Keratinocyte (primary cell): ENCODE measurements around the gene ASB10. TPM values are rescaled to one million over a fixed set of nuclear protein-coding genes. Genes with fewer than 3 reads are reported as not detected.

ENCODE experiments used
- DNase-seq: peaks from one replicate; pipeline ENCODE4 v3.0.0-alpha.2; 2011; ENCODE audit warnings: low read depth, missing footprints, low spot score
- FAIRE-seq: peaks from 2 replicates; lab custom pipeline; 2011; peaks lifted over from hg19 to GRCh38; lab: Jason Lieb, UNC
- H2AFZ ChIP-seq: 2 replicates; pipeline ENCODE4 v1.6.0; 2012; ENCODE audit warnings: low read length, control low read depth, inconsistent platforms; ENCODE audit not compliant: control insufficient read depth
- H3K27ac ChIP-seq: 2 replicates; pipeline ENCODE4 v1.5.1; 2011; ENCODE audit warnings: low read length; ENCODE audit not compliant: control insufficient read depth, insufficient read depth
- H3K27me3 ChIP-seq: 3 replicates; pipeline ENCODE4 v1.6.0; 2011; ENCODE audit warnings: low read length; ENCODE audit not compliant: control insufficient read depth, insufficient read depth; ENCODE audit errors: extremely low read depth
- H3K36me3 ChIP-seq, 2 experiments: 2 replicates in 1 of 2; 3 replicates in 1 of 2; pipeline ENCODE4 v1.5.1; 2011; ENCODE audit warnings: low read length in 2 of 2, mild to moderate bottlenecking in 1 of 2; ENCODE audit not compliant: control insufficient read depth in 2 of 2, insufficient read depth in 2 of 2; ENCODE audit errors: extremely low read depth in 1 of 2
- H3K4me1 ChIP-seq: 3 replicates; pipeline ENCODE4 v1.5.1; 2011; ENCODE audit warnings: low read length; ENCODE audit not compliant: control insufficient read depth, insufficient read depth; ENCODE audit errors: extremely low read depth
- H3K4me2 ChIP-seq: 3 replicates; pipeline ENCODE4 v1.6.0; 2011; ENCODE audit warnings: low read depth, low read length; ENCODE audit not compliant: control insufficient read depth, insufficient read depth; ENCODE audit errors: extremely low read depth
- H3K4me3 ChIP-seq, 3 experiments: fragments of 200-600 bp in 1 of 3; sonication (generic) in 1 of 3; 2 replicates in 2 of 3; 3 replicates in 1 of 3; pipeline ENCODE4 v1.5.1; 2011 to 2016; ENCODE audit warnings: low read length in 3 of 3, mild to moderate bottlenecking in 3 of 3, control low read depth in 2 of 3, inconsistent platforms in 1 of 3, low read depth in 1 of 3, mixed read lengths in 1 of 3, mixed run types in 1 of 3, moderate library complexity in 1 of 3; ENCODE audit not compliant: control insufficient read depth in 2 of 3, insufficient read depth in 2 of 3; ENCODE audit errors: extremely low read depth in 1 of 3
- H3K79me2 ChIP-seq: 2 replicates; pipeline ENCODE4 v1.6.0; 2012; ENCODE audit warnings: low read length; ENCODE audit not compliant: control insufficient read depth, insufficient read depth
- H3K9ac ChIP-seq: 3 replicates; pipeline ENCODE4 v1.6.0; 2011; ENCODE audit warnings: low read length; ENCODE audit not compliant: control insufficient read depth, insufficient read depth; ENCODE audit errors: extremely low read depth
- H3K9me1 ChIP-seq: 3 replicates; pipeline ENCODE4 v1.6.0; 2011; ENCODE audit warnings: low read length; ENCODE audit not compliant: control insufficient read depth, insufficient read depth; ENCODE audit errors: extremely low read depth
- H3K9me3 ChIP-seq: 2 replicates; pipeline ENCODE4 v1.5.1; 2012; ENCODE audit warnings: low read depth, low read length; ENCODE audit not compliant: control insufficient read depth
- H4K20me1 ChIP-seq: 3 replicates; pipeline ENCODE4 v1.6.0; 2011; ENCODE audit warnings: low read length; ENCODE audit not compliant: control insufficient read depth, insufficient read depth; ENCODE audit errors: extremely low read depth
- CTCF ChIP-seq, 3 experiments: IDR thresholded peaks in 1 of 3; conservative IDR thresholded peaks in 1 of 3; optimal IDR thresholded peaks in 1 of 3; 2 replicates in 2 of 3; 3 replicates in 1 of 3; pipeline versions ENCODE3 to v1.5.1; 2011; ENCODE audit warnings: low read length in 3 of 3, mild to moderate bottlenecking in 3 of 3, moderate library complexity in 2 of 3, control low read depth in 1 of 3, inconsistent platforms in 1 of 3; ENCODE audit not compliant: insufficient read depth in 2 of 3; ENCODE audit errors: extremely low read depth in 1 of 3
- EZH2 ChIP-seq: IDR thresholded peaks from one replicate; pipeline ENCODE4 v1.6.1; 2012; ENCODE audit warnings: inconsistent platforms, mild to moderate bottlenecking, low read length, moderate library complexity
- dilution Hi-C: fragments of 300-500 bp; cut with MboI; formaldehyde crosslinking; loops from one replicate; pipeline ENCODE4 v1.7.0; 2020; ENCODE audit warnings: low sequenced_read_pairs; ENCODE audit not compliant: extremely low pct_ligation_motif_present
- polyA plus RNA-seq, 5 experiments: library from polyadenylated mRNA; depleted of rRNA in 3 of 5; stranded (reverse) in 3 of 5; stranded (forward) in 1 of 5; unstranded in 1 of 5; fragments of >200 nt; gene quantifications; 1 replicate in 1 of 5; 2 replicates in 3 of 5; 3 replicates in 1 of 5; pipeline versions ENCODE4 v1.2.1 to v1.2.3, GENCODE V29; 2011 to 2012; ENCODE audit warnings: missing spikeins in 2 of 5, low read depth in 1 of 5, low replicate concordance in 1 of 5

Gene ASB10
- polyA plus RNA-seq, 1 donor (not counting 4 experiments of a cell fraction or from before 2014, with no cell fraction given), result not detected

GRCh38 chr7:151137791-151138152, 49.3 kb downstream of the ASB10 start:
- H3K4me2 ChIP-seq, result no peak overlapping the region
- FAIRE-seq, result no peak
- H3K9me3 ChIP-seq, result no peaks in the 10 kb centered on the region
- dilution Hi-C loops, result no loop called here
- H2AFZ ChIP-seq, result no peak overlapping the region
- no peaks in the 10 kb centered on the region for H3K9me1 ChIP-seq
- peaks cover 53 to 58% of the 10 kb centered on the region in 2 experiments for H3K36me3 ChIP-seq
- H3K4me1 ChIP-seq, result no peaks in the 10 kb centered on the region
- TF ChIP-seq CTCF (optimal IDR thresholded peaks at IDR 0.05 in 1 of 3, IDR thresholded peaks at IDR 0.05 in 1 of 3, conservative IDR thresholded peaks at IDR 0.05 in 1 of 3; ENCODE audit: extremely low read depth in 1 of 3, insufficient read depth in 2 of 3, low read length in 3 of 3) (no peak), EZH2 (no peak)
- H3K27ac ChIP-seq, result no peak overlapping the region
- no peak overlapping the region for H3K9ac ChIP-seq
- no peaks in the 10 kb centered on the region for H3K79me2 ChIP-seq
- no peaks in the 10 kb centered on the region for H3K27me3 ChIP-seq
- no peak for DNase-seq
- H4K20me1 ChIP-seq, result peaks cover 3% of the 10 kb centered on the region
- no peak overlapping the region for H3K4me3 ChIP-seq

GRCh38 chr7:151137076-151137675, 49.9 kb downstream of the ASB10 start:
- FAIRE-seq (no peak), DNase-seq (no peak)
- H2AFZ ChIP-seq, result no peak overlapping the region
- H3K4me3 ChIP-seq, result no peak overlapping the region
- no peak overlapping the region for H3K9ac ChIP-seq
- H3K4me2 ChIP-seq, result no peak overlapping the region
- H3K27ac ChIP-seq, result no peak overlapping the region
- no peaks in the 10 kb centered on the region for H3K79me2 ChIP-seq
- H3K9me1 ChIP-seq, result no peaks in the 10 kb centered on the region
- H3K4me1 ChIP-seq, result no peaks in the 10 kb centered on the region
- TF ChIP-seq EZH2 (no peak), CTCF (optimal IDR thresholded peaks at IDR 0.05 in 1 of 3, IDR thresholded peaks at IDR 0.05 in 1 of 3, conservative IDR thresholded peaks at IDR 0.05 in 1 of 3; ENCODE audit: extremely low read depth in 1 of 3, insufficient read depth in 2 of 3, low read length in 3 of 3) (no peak)
- no peaks in the 10 kb centered on the region for H3K27me3 ChIP-seq
- dilution Hi-C loops, result no loop called here
- H3K9me3 ChIP-seq, result no peaks in the 10 kb centered on the region
- peaks cover 55 to 56% of the 10 kb centered on the region in 2 experiments for H3K36me3 ChIP-seq
- H4K20me1 ChIP-seq, result peaks cover 5% of the 10 kb centered on the region
